Osteocyte (in vitro differentiated cells): ENCODE data around the gene UBE2D1. TPM values are rescaled to one million over a fixed set of nuclear protein-coding genes. Genes with fewer than 3 reads are reported as not detected.

Experiments
- DNase-seq: peaks from one replicate; pipeline ENCODE4 v3.0.0; 2021; ENCODE audit warnings: mixed read lengths; ENCODE audit not compliant: unreplicated experiment; ENCODE audit errors: extremely low spot score
- H3K27ac Mint-ChIP-seq: one replicate; pipeline ENCODE4 v1.8.0; 2021; ENCODE audit warnings: mild to moderate bottlenecking, mixed read lengths; ENCODE audit not compliant: unreplicated experiment
- H3K27me3 Mint-ChIP-seq: one replicate; pipeline ENCODE4 v1.8.0; 2021; ENCODE audit warnings: mixed read lengths; ENCODE audit not compliant: unreplicated experiment
- H3K36me3 Mint-ChIP-seq: one replicate; pipeline ENCODE4 v1.8.0; 2021; ENCODE audit warnings: mixed read lengths; ENCODE audit not compliant: unreplicated experiment
- H3K4me1 Mint-ChIP-seq: one replicate; pipeline ENCODE4 v1.8.0; 2021; ENCODE audit warnings: mixed read lengths; ENCODE audit not compliant: unreplicated experiment
- H3K4me3 Mint-ChIP-seq: one replicate; pipeline ENCODE4 v1.8.0; 2021; ENCODE audit warnings: mild to moderate bottlenecking, moderate library complexity, mixed read lengths; ENCODE audit not compliant: unreplicated experiment
- H3K9me3 Mint-ChIP-seq: one replicate; pipeline ENCODE4 v1.8.0; 2021; ENCODE audit warnings: mixed read lengths; ENCODE audit not compliant: unreplicated experiment
- CTCF ChIP-seq: fragments of 200-600 bp; sonication (generic); IDR thresholded peaks from 2 replicates; pipeline ENCODE4 v1.5.0; 2021; ENCODE audit warnings: antibody characterized with exemption, mild to moderate bottlenecking, moderate library complexity
- total RNA-seq: library from RNA; stranded (reverse); gene quantifications from 2 replicates; pipeline ENCODE4 v1.2.1, GENCODE V29; 2021

UBE2D1 gene
- total RNA-seq, 1 donor from 2014 or later, result 16.4 TPM

- Mint-ChIP-seq H3K36me3 (no peaks in the 10 kb centered on the region), H3K4me1 (peaks cover 17% of the 10 kb centered on the region), H3K4me3 (no peak overlapping the region), H3K27ac (no peak overlapping the region), H3K9me3 (no peaks in the 10 kb centered on the region), H3K27me3 (no peaks in the 10 kb centered on the region)
- no peak for TF ChIP-seq CTCF
- no peak for DNase-seq
These were observed 18.3 kb downstream of the UBE2D1 start for GRCh38 chr10:58352956-58353610.

GRCh38 chr10:58356756-58357155 lies 21.9 kb downstream of the UBE2D1 start:
- Mint-ChIP-seq H3K4me3 (no peak overlapping the region), H3K4me1 (peaks cover 18% of the 10 kb centered on the region), H3K27ac (no peak overlapping the region), H3K36me3 (peaks cover 9% of the 10 kb centered on the region), H3K9me3 (no peaks in the 10 kb centered on the region), H3K27me3 (no peaks in the 10 kb centered on the region)
- DNase-seq, result no peak
- no peak for TF ChIP-seq CTCF

- H3K27me3 Mint-ChIP-seq, result no peaks in the 10 kb centered on the region
- H3K4me3 Mint-ChIP-seq, result no peak overlapping the region
- H3K4me1 Mint-ChIP-seq, result peaks cover 12% of the 10 kb centered on the region
- peaks cover 12% of the 10 kb centered on the region for H3K36me3 Mint-ChIP-seq
- no peak for DNase-seq
- no peaks in the 10 kb centered on the region for H3K9me3 Mint-ChIP-seq
- TF ChIP-seq CTCF, result no peak
- H3K27ac Mint-ChIP-seq, result no peak overlapping the region
These were observed 23.6 kb downstream of the UBE2D1 start for GRCh38 chr10:58358314-58358933.

- Mint-ChIP-seq H3K9me3 (no peaks in the 10 kb centered on the region), H3K27ac (no peak overlapping the region), H3K36me3 (peaks cover 18% of the 10 kb centered on the region), H3K4me1 (peaks cover 12% of the 10 kb centered on the region), H3K27me3 (no peaks in the 10 kb centered on the region), H3K4me3 (no peak overlapping the region)
- no peak for TF ChIP-seq CTCF
- DNase-seq, result no peak
These were observed 24.1 kb downstream of the UBE2D1 start for GRCh38 chr10:58358947-58359346.

- Mint-ChIP-seq H3K27ac (no peak overlapping the region), H3K36me3 (peaks cover 20% of the 10 kb centered on the region), H3K27me3 (no peaks in the 10 kb centered on the region), H3K9me3 (no peaks in the 10 kb centered on the region), H3K4me3 (no peak overlapping the region), H3K4me1 (peaks cover 12% of the 10 kb centered on the region)
- DNase-seq, result no peak
- no peak for TF ChIP-seq CTCF
These were observed 24.7 kb downstream of the UBE2D1 start for GRCh38 chr10:58359541-58359940.
